Measurements from ENCODE around the gene ABL2.

Gene ABL2

GRCh38 chr1:179082999-179083335 lies 146.5 kb downstream of the ABL2 start:
- Histone ChIP-seq H3K9me3 (ENCODE audit: control insufficient read depth, low read depth, low read length) (no peaks in the 10 kb centered on the region), H3K27me3 (ENCODE audit: control insufficient read depth, insufficient read depth, low read length) (peaks cover 6% of the 10 kb centered on the region), H3K36me3 (ENCODE audit: control insufficient read depth, low read depth, low read length) (no peaks in the 10 kb centered on the region), H3K4me1 (ENCODE audit: control insufficient read depth, low read depth, low read length) (peaks cover 12% of the 10 kb centered on the region), H3K27ac (ENCODE audit: low read length) (no peak overlapping the region), H3K4me3 (ENCODE audit: low read length) (peak overlapping the region; percentile 67), H3K9ac (ENCODE audit: low read length) (peak overlapping the region; percentile 12)

GRCh38 chr1:179082333-179082998 lies 147.0 kb downstream of the ABL2 start:
- H3K27me3 ChIP-seq (ENCODE audit: control insufficient read depth, insufficient read depth, low read length), result peaks cover 6% of the 10 kb centered on the region
- peaks cover 12% of the 10 kb centered on the region for H3K4me1 ChIP-seq (ENCODE audit: control insufficient read depth, low read depth, low read length)
- peak overlapping the region; percentile 67 for H3K4me3 ChIP-seq (ENCODE audit: low read length)
- H3K9me3 ChIP-seq (ENCODE audit: control insufficient read depth, low read depth, low read length), result no peaks in the 10 kb centered on the region
- H3K9ac ChIP-seq (ENCODE audit: low read length), result peak overlapping the region; percentile 12
- no peak overlapping the region for H3K27ac ChIP-seq (ENCODE audit: low read length)
- no peaks in the 10 kb centered on the region for H3K36me3 ChIP-seq (ENCODE audit: control insufficient read depth, low read depth, low read length)

DNA sequence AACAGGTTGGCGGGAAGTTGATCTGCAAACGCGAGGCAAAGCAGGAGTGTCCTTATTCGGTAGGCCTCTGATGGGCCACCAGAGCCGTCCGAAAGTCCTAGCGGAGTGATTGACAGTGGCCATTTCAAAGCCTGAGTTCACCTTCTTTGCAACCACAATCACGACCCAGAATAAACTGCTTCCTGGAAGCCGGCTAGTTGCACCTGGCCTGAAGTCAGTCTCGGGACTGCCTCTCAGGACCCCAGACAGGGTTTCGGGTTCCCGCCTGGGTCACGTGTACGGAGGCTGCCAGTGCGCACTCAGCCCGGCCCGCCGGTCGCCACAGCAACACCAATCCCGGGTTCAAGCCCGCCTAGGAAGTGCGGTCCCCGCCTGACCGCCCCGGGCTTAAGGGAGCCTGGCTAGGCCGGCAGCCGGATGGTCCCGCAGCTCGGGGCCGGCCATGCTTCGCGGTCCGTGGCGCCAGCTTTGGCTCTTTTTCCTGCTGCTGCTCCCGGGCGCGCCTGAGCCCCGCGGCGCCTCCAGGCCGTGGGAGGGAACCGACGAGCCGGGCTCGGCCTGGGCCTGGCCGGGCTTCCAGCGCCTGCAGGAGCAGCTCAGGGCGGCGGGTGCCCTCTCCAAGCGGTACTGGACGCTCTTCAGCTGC lies 147.7 kb downstream of the ABL2 start, which contains the start of gene TOR3A:
Gene TOR3A (plus strand): TSS at position 384 of the 646 bp plus-strand sequence. CDS start 59 bp downstream, at position 443.
- H3K27me3 ChIP-seq (ENCODE audit: control insufficient read depth, insufficient read depth, low read length), result peaks cover 6% of the 10 kb centered on the region
- peaks cover 6% of the 10 kb centered on the region for H3K4me1 ChIP-seq (ENCODE audit: control insufficient read depth, low read depth, low read length)
- no peaks in the 10 kb centered on the region for H3K9me3 ChIP-seq (ENCODE audit: control insufficient read depth, low read depth, low read length)
- H3K4me3 ChIP-seq (ENCODE audit: low read length), result peak within 1 kb of the TSS; percentile 67
- H3K9ac ChIP-seq (ENCODE audit: low read length), result peak within 1 kb of the TSS; percentile 12
- no peaks in the 10 kb centered on the region for H3K36me3 ChIP-seq (ENCODE audit: control insufficient read depth, low read depth, low read length)
- no peak within 1 kb of the TSS for H3K27ac ChIP-seq (ENCODE audit: low read length)

GRCh38 chr1:179080866-179081686 lies 148.4 kb downstream of the ABL2 start:
- H3K27me3 ChIP-seq (ENCODE audit: control insufficient read depth, insufficient read depth, low read length), result peaks cover 6% of the 10 kb centered on the region
- H3K36me3 ChIP-seq (ENCODE audit: control insufficient read depth, low read depth, low read length), result no peaks in the 10 kb centered on the region
- no peaks in the 10 kb centered on the region for H3K9me3 ChIP-seq (ENCODE audit: control insufficient read depth, low read depth, low read length)
- no peak overlapping the region for H3K27ac ChIP-seq (ENCODE audit: low read length)
- H3K4me3 ChIP-seq (ENCODE audit: low read length), result peak overlapping the region; percentile 67
- peaks cover 6% of the 10 kb centered on the region for H3K4me1 ChIP-seq (ENCODE audit: control insufficient read depth, low read depth, low read length)
- peak overlapping the region; percentile 12 for H3K9ac ChIP-seq (ENCODE audit: low read length)

GRCh38 chr1:179079113-179079761 lies 150.2 kb downstream of the ABL2 start:
- Histone ChIP-seq H3K36me3 (ENCODE audit: control insufficient read depth, low read depth, low read length) (no peaks in the 10 kb centered on the region), H3K27ac (ENCODE audit: low read length) (no peak overlapping the region), H3K27me3 (ENCODE audit: control insufficient read depth, insufficient read depth, low read length) (peaks cover 6% of the 10 kb centered on the region), H3K4me1 (ENCODE audit: control insufficient read depth, low read depth, low read length) (peaks cover 6% of the 10 kb centered on the region), H3K9ac (ENCODE audit: low read length) (no peak overlapping the region), H3K4me3 (ENCODE audit: low read length) (no peak overlapping the region), H3K9me3 (ENCODE audit: control insufficient read depth, low read depth, low read length) (no peaks in the 10 kb centered on the region)

GRCh38 chr1:179077396-179077795 lies 152.1 kb downstream of the ABL2 start:
- H3K4me1 ChIP-seq (ENCODE audit: control insufficient read depth, low read depth, low read length), result peaks cover 6% of the 10 kb centered on the region
- no peak overlapping the region for H3K27ac ChIP-seq (ENCODE audit: low read length)
- H3K36me3 ChIP-seq (ENCODE audit: control insufficient read depth, low read depth, low read length), result peaks cover 3% of the 10 kb centered on the region
- no peaks in the 10 kb centered on the region for H3K9me3 ChIP-seq (ENCODE audit: control insufficient read depth, low read depth, low read length)
- H3K4me3 ChIP-seq (ENCODE audit: low read length), result no peak overlapping the region
- H3K9ac ChIP-seq (ENCODE audit: low read length), result no peak overlapping the region
- H3K27me3 ChIP-seq (ENCODE audit: control insufficient read depth, insufficient read depth, low read length), result no peaks in the 10 kb centered on the region

GRCh38 chr1:179066471-179066870 lies 163.0 kb downstream of the ABL2 start:
- H3K4me1 ChIP-seq (ENCODE audit: control insufficient read depth, low read depth, low read length), result no peaks in the 10 kb centered on the region
- peaks cover 17% of the 10 kb centered on the region for H3K36me3 ChIP-seq (ENCODE audit: control insufficient read depth, low read depth, low read length)
- no peak overlapping the region for H3K27ac ChIP-seq (ENCODE audit: low read length)
- H3K27me3 ChIP-seq (ENCODE audit: control insufficient read depth, insufficient read depth, low read length), result no peaks in the 10 kb centered on the region
- no peaks in the 10 kb centered on the region for H3K9me3 ChIP-seq (ENCODE audit: control insufficient read depth, low read depth, low read length)
- no peak overlapping the region for H3K4me3 ChIP-seq (ENCODE audit: low read length)
- H3K9ac ChIP-seq (ENCODE audit: low read length), result no peak overlapping the region

GRCh38 chr1:179061360-179062282 lies 167.9 kb downstream of the ABL2 start:
- Histone ChIP-seq H3K4me3 (ENCODE audit: low read length) (no peak overlapping the region), H3K9ac (ENCODE audit: low read length) (no peak overlapping the region), H3K4me1 (ENCODE audit: control insufficient read depth, low read depth, low read length) (peaks cover 11% of the 10 kb centered on the region), H3K27ac (ENCODE audit: low read length) (no peak overlapping the region), H3K36me3 (ENCODE audit: control insufficient read depth, low read depth, low read length) (peaks cover 12% of the 10 kb centered on the region), H3K27me3 (ENCODE audit: control insufficient read depth, insufficient read depth, low read length) (no peaks in the 10 kb centered on the region), H3K9me3 (ENCODE audit: control insufficient read depth, low read depth, low read length) (no peaks in the 10 kb centered on the region)

GRCh38 chr1:179058487-179059483 lies 170.7 kb downstream of the ABL2 start:
- Histone ChIP-seq H3K27ac (ENCODE audit: low read length) (no peak overlapping the region), H3K4me1 (ENCODE audit: control insufficient read depth, low read depth, low read length) (peaks cover 11% of the 10 kb centered on the region), H3K4me3 (ENCODE audit: low read length) (no peak overlapping the region), H3K9ac (ENCODE audit: low read length) (no peak overlapping the region), H3K9me3 (ENCODE audit: control insufficient read depth, low read depth, low read length) (no peaks in the 10 kb centered on the region), H3K27me3 (ENCODE audit: control insufficient read depth, insufficient read depth, low read length) (no peaks in the 10 kb centered on the region), H3K36me3 (ENCODE audit: control insufficient read depth, low read depth, low read length) (peaks cover 9% of the 10 kb centered on the region)

- no peak overlapping the region for H3K27ac ChIP-seq (ENCODE audit: low read length)
- no peak overlapping the region for H3K9ac ChIP-seq (ENCODE audit: low read length)
- peaks cover 7% of the 10 kb centered on the region for H3K36me3 ChIP-seq (ENCODE audit: control insufficient read depth, low read depth, low read length)
- no peak overlapping the region for H3K4me3 ChIP-seq (ENCODE audit: low read length)
- H3K9me3 ChIP-seq (ENCODE audit: control insufficient read depth, low read depth, low read length), result no peaks in the 10 kb centered on the region
- H3K27me3 ChIP-seq (ENCODE audit: control insufficient read depth, insufficient read depth, low read length), result no peaks in the 10 kb centered on the region
- H3K4me1 ChIP-seq (ENCODE audit: control insufficient read depth, low read depth, low read length), result peaks cover 11% of the 10 kb centered on the region
Observed at GRCh38 chr1:179055937-179056336, 173.5 kb downstream of the ABL2 start.
